ENCODE measurements around the gene KRTAP19-8. TPM values are rescaled to one million over a fixed set of nuclear protein-coding genes. Genes with fewer than 3 reads are reported as not detected.

KRTAP19-8 gene
- total RNA-seq, 2 donors from 2014 or later = not detected

GRCh38 chr21:31050577-31051157 is 12.4 kb upstream of the KRTAP19-8 start:
- H3K27me3 Mint-ChIP-seq (ENCODE audit: insufficient read depth) = no peaks in the 10 kb centered on the region
- DNase-seq = no peak
- Histone ChIP-seq H3K9me3 (ENCODE audit: control insufficient read depth, low read length) (no peaks in the 10 kb centered on the region), H3K4me1 (ENCODE audit: control insufficient read depth, insufficient read depth, low read length) (peaks cover 3% of the 10 kb centered on the region), H3K36me3 (ENCODE audit: control insufficient read depth, insufficient read depth, low read length) (no peaks in the 10 kb centered on the region), H3K27ac (ENCODE audit: low read depth, low read length) (no peak overlapping the region), H3K4me3 (ENCODE audit: low read length) (no peak overlapping the region), H3K9ac (ENCODE audit: extremely low read depth, low read length, poor library complexity, severe bottlenecking) (no peak overlapping the region), H3K27me3 (ENCODE audit: control insufficient read depth, insufficient read depth, low read length, poor library complexity, severe bottlenecking) (no peaks in the 10 kb centered on the region)
- H3K27ac Mint-ChIP-seq = no peak overlapping the region
- 83 to 96% methylated on average over 1 to 3 of the region's 3 CpGs for WGBS, 2 experiments (ENCODE audit: insufficient coverage in 1 of 2, insufficient read length in 1 of 2)
- H3K4me1 Mint-ChIP-seq = peaks cover 9% of the 10 kb centered on the region
- no peaks in the 10 kb centered on the region for H3K9me3 Mint-ChIP-seq
- H3K4me3 Mint-ChIP-seq = no peak overlapping the region
- H3K36me3 Mint-ChIP-seq (ENCODE audit: low read depth) = no peaks in the 10 kb centered on the region
- no peak for TF ChIP-seq CTCF (conservative IDR thresholded peaks at IDR 0.05)

- H3K4me3 ChIP-seq (ENCODE audit: low read length) = no peak overlapping the region
- no peaks in the 10 kb centered on the region for H3K9me3 ChIP-seq (ENCODE audit: control insufficient read depth, low read length)
- Mint-ChIP-seq H3K9me3 (no peaks in the 10 kb centered on the region), H3K4me1 (no peaks in the 10 kb centered on the region), H3K4me3 (no peak overlapping the region), H3K27ac (no peak overlapping the region), H3K36me3 (ENCODE audit: low read depth) (no peaks in the 10 kb centered on the region), H3K27me3 (ENCODE audit: insufficient read depth) (no peaks in the 10 kb centered on the region)
- 92 to 100% methylated on average over 1 to 3 of the region's 3 CpGs for WGBS, 2 experiments (ENCODE audit: insufficient coverage in 1 of 2, insufficient read length in 1 of 2)
- no peak for DNase-seq
- H3K36me3 ChIP-seq (ENCODE audit: control insufficient read depth, insufficient read depth, low read length) = no peaks in the 10 kb centered on the region
- TF ChIP-seq CTCF (conservative IDR thresholded peaks at IDR 0.05) = no peak
- no peak overlapping the region for H3K27ac ChIP-seq (ENCODE audit: low read depth, low read length)
- H3K27me3 ChIP-seq (ENCODE audit: control insufficient read depth, insufficient read depth, low read length, poor library complexity, severe bottlenecking) = no peaks in the 10 kb centered on the region
- no peak overlapping the region for H3K9ac ChIP-seq (ENCODE audit: extremely low read depth, low read length, poor library complexity, severe bottlenecking)
- H3K4me1 ChIP-seq (ENCODE audit: control insufficient read depth, insufficient read depth, low read length) = no peaks in the 10 kb centered on the region
Observed at GRCh38 chr21:31045841-31046240, 7.6 kb upstream of the KRTAP19-8 start.

GRCh38 chr21:31043471-31043870 is 5.2 kb upstream of the KRTAP19-8 start:
- Mint-ChIP-seq H3K9me3 (no peaks in the 10 kb centered on the region), H3K4me3 (no peak overlapping the region), H3K4me1 (no peaks in the 10 kb centered on the region), H3K36me3 (ENCODE audit: low read depth) (no peaks in the 10 kb centered on the region), H3K27ac (no peak overlapping the region), H3K27me3 (ENCODE audit: insufficient read depth) (no peaks in the 10 kb centered on the region)
- Histone ChIP-seq H3K9ac (ENCODE audit: extremely low read depth, low read length, poor library complexity, severe bottlenecking) (no peak overlapping the region), H3K27ac (ENCODE audit: low read depth, low read length) (no peak overlapping the region), H3K4me3 (ENCODE audit: low read length) (no peak overlapping the region), H3K9me3 (ENCODE audit: control insufficient read depth, low read length) (no peaks in the 10 kb centered on the region), H3K4me1 (ENCODE audit: control insufficient read depth, insufficient read depth, low read length) (no peaks in the 10 kb centered on the region), H3K27me3 (ENCODE audit: control insufficient read depth, insufficient read depth, low read length, poor library complexity, severe bottlenecking) (no peaks in the 10 kb centered on the region), H3K36me3 (ENCODE audit: control insufficient read depth, insufficient read depth, low read length) (no peaks in the 10 kb centered on the region)
- WGBS, 2 experiments (ENCODE audit: insufficient coverage in 1 of 2, insufficient read length in 1 of 2) = 87 to 93% methylated on average over 5 of the region's 5 CpGs
- no peak for DNase-seq
- TF ChIP-seq CTCF (conservative IDR thresholded peaks at IDR 0.05) = no peak
